ENCODE data around the gene JCAD. TPM values are rescaled to one million over a fixed set of nuclear protein-coding genes. Genes with fewer than 3 reads are reported as not detected.

The JCAD gene
- total RNA-seq, 3 donors from 2014 or later (not counting 1 experiment from before 2014, with no cell fraction given): 0.07 to 0.43 TPM; not detected in 1

- Mint-ChIP-seq H3K27me3 (ENCODE audit: low read depth in 2 of 2) (peaks cover 76 to 84% of the 10 kb centered on the region in 2 donors), H3K36me3 (no peaks in the 10 kb centered on the region), H3K4me1 (peaks cover 6 to 20% of the 10 kb centered on the region in 2 donors), H3K27ac (no peak overlapping the region), H3K9me3 (no peaks in the 10 kb centered on the region), H3K4me3 (no peak overlapping the region)
- intact Hi-C loops (cut with micrococcal nuclease): no loop called here
- DNase-seq (no peak), ATAC-seq (no peak)
- WGBS (ENCODE audit: insufficient coverage): 85% methylated on average over 8 of the region's 8 CpGs
- H3K9me3 ChIP-seq (ENCODE audit: control insufficient read depth, insufficient read depth, low read length): no peaks in the 10 kb centered on the region
- no peaks in the 10 kb centered on the region for H3K36me3 ChIP-seq (ENCODE audit: control insufficient read depth, insufficient read depth, low read length)
- no peak for TF ChIP-seq CTCF (IDR thresholded peaks at IDR 0.05)
- H3K4me3 ChIP-seq (ENCODE audit: low read length): no peak overlapping the region
- H3K27ac ChIP-seq (ENCODE audit: low read length): no peak overlapping the region
- H3K27me3 ChIP-seq (ENCODE audit: control insufficient read depth, insufficient read depth, low read length): peaks cover 29% of the 10 kb centered on the region
- no peaks in the 10 kb centered on the region for H3K4me1 ChIP-seq (ENCODE audit: control insufficient read depth, insufficient read depth, low read length)
These were observed 18.8 kb downstream of the JCAD start for GRCh38 chr10:30040597-30040996.

GRCh38 chr10:30039988-30040387, 19.4 kb downstream of the JCAD start:
- 88% methylated on average over 7 of the region's 8 CpGs for WGBS (ENCODE audit: insufficient coverage)
- no peaks in the 10 kb centered on the region for H3K36me3 Mint-ChIP-seq
- no peak overlapping the region for H3K4me3 Mint-ChIP-seq
- no peak overlapping the region for H3K27ac Mint-ChIP-seq
- Histone ChIP-seq H3K9me3 (ENCODE audit: control insufficient read depth, insufficient read depth, low read length) (no peaks in the 10 kb centered on the region), H3K4me1 (ENCODE audit: control insufficient read depth, insufficient read depth, low read length) (peaks cover 3% of the 10 kb centered on the region), H3K27me3 (ENCODE audit: control insufficient read depth, insufficient read depth, low read length) (peaks cover 35% of the 10 kb centered on the region), H3K4me3 (ENCODE audit: low read length) (no peak overlapping the region), H3K36me3 (ENCODE audit: control insufficient read depth, insufficient read depth, low read length) (no peaks in the 10 kb centered on the region), H3K27ac (ENCODE audit: low read length) (no peak overlapping the region)
- ATAC-seq (no peak), DNase-seq (no peak)
- no peak for TF ChIP-seq CTCF (IDR thresholded peaks at IDR 0.05)
- H3K9me3 Mint-ChIP-seq: no peaks in the 10 kb centered on the region
- peaks cover 8 to 24% of the 10 kb centered on the region in 2 donors for H3K4me1 Mint-ChIP-seq
- intact Hi-C loops (cut with micrococcal nuclease): no loop called here
- peaks cover 74 to 84% of the 10 kb centered on the region in 2 donors for H3K27me3 Mint-ChIP-seq (ENCODE audit: low read depth in 2 of 2)

GRCh38 chr10:30039567-30039966, 19.8 kb downstream of the JCAD start:
- peak in 1 of 2 donors; percentile 25 for DNase-seq
- H3K9me3 Mint-ChIP-seq: no peaks in the 10 kb centered on the region
- TF ChIP-seq CTCF (IDR thresholded peaks at IDR 0.05): no peak
- Histone ChIP-seq H3K4me3 (ENCODE audit: low read length) (no peak overlapping the region), H3K36me3 (ENCODE audit: control insufficient read depth, insufficient read depth, low read length) (no peaks in the 10 kb centered on the region), H3K27me3 (ENCODE audit: control insufficient read depth, insufficient read depth, low read length) (peaks cover 33% of the 10 kb centered on the region), H3K27ac (ENCODE audit: low read length) (no peak overlapping the region), H3K4me1 (ENCODE audit: control insufficient read depth, insufficient read depth, low read length) (peaks cover 6% of the 10 kb centered on the region), H3K9me3 (ENCODE audit: control insufficient read depth, insufficient read depth, low read length) (no peaks in the 10 kb centered on the region)
- no peak for ATAC-seq
- H3K4me3 Mint-ChIP-seq: no peak overlapping the region
- WGBS (ENCODE audit: insufficient coverage): 88% methylated on average over 14 of the region's 14 CpGs
- no peaks in the 10 kb centered on the region for H3K36me3 Mint-ChIP-seq
- no peak overlapping the region for H3K27ac Mint-ChIP-seq
- intact Hi-C loops (cut with micrococcal nuclease): no loop called here
- H3K27me3 Mint-ChIP-seq (ENCODE audit: low read depth in 2 of 2): peaks cover 74 to 84% of the 10 kb centered on the region in 2 donors
- H3K4me1 Mint-ChIP-seq: peaks cover 12 to 24% of the 10 kb centered on the region in 2 donors
